ENCODE data around the gene PZP. TPM values are rescaled to one million over a fixed set of nuclear protein-coding genes. Genes with fewer than 3 reads are reported as not detected.
"Not testable (repeated sequence)": the region's sequence is repeated elsewhere in the genome, so short reads cannot be mapped to it uniquely, and the experiment has no call there.

The PZP gene
- total and polyA plus RNA-seq, 11 donors: 0.08 to 1.1 (median 0.52) TPM; not detected in 1

DNA sequence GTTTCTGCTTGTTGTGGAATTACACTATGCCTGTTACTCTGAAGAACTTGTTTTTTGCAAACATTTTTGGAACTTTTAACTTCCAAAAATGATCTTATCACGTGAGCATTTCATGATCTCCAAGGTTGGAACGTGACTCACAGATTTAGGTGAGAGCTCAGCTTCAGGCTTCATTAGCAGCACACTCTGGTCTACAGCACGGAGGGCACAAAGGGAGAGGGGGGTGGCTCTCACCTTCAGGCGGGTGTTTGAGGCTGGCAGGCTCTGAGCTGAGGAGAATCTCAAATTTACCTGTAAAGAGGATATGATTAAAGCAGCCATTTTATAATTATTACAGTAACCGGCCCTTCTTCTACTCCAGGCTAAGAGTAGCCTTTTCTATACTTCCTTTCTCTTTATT, 45.3 kb upstream of the PZP start:
- H3K36me3 ChIP-seq: no peaks in the 10 kb centered on the region
- TF ChIP-seq POLR2A (IDR thresholded peaks at IDR 0.05): no peak
- TF ChIP-seq, protein P1, sequence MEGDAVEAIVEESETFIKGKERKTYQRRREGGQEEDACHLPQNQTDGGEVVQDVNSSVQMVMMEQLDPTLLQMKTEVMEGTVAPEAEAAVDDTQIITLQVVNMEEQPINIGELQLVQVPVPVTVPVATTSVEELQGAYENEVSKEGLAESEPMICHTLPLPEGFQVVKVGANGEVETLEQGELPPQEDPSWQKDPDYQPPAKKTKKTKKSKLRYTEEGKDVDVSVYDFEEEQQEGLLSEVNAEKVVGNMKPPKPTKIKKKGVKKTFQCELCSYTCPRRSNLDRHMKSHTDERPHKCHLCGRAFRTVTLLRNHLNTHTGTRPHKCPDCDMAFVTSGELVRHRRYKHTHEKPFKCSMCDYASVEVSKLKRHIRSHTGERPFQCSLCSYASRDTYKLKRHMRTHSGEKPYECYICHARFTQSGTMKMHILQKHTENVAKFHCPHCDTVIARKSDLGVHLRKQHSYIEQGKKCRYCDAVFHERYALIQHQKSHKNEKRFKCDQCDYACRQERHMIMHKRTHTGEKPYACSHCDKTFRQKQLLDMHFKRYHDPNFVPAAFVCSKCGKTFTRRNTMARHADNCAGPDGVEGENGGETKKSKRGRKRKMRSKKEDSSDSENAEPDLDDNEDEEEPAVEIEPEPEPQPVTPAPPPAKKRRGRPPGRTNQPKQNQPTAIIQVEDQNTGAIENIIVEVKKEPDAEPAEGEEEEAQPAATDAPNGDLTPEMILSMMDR (IDR thresholded peaks at IDR 0.05): no peak
- no peaks in the 10 kb centered on the region for H3K4me1 ChIP-seq
- ATAC-seq (no peak), DNase-seq (no peak)
- intact Hi-C loops (cut with DNase I): no loop called here
- 23 to 40% (median 33%) methylated on average over 5 of the region's 5 CpGs for WGBS, 4 donors
- H3K27me3 ChIP-seq: no peaks in the 10 kb centered on the region
- no peak overlapping the region for H3K27ac ChIP-seq
- H3K9me3 ChIP-seq: peaks cover 0 to 4% (median 0%) of the 10 kb centered on the region in 12 donors
- no peak overlapping the region for H3K4me3 ChIP-seq

DNA sequence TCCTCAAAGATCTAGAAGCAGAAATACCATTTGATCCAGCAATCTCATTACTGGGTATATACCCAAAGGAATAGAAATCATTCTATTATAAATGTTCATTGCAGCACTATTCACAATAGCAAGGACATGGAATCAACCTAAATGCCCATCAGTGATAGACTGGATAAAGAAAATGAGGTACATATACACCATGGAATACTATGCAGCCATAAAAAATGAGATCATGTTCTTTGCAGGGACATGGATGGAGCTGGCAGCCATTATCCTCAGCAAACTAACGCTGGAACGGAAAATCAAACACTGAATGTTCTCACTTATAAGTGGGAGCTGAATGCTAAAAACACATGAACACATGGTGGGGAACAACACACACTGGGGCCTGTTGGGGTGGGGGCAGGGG, 44.6 kb upstream of the PZP start:
- H3K9me3 ChIP-seq; ATAC-seq; H3K36me3 ChIP-seq; intact Hi-C loops (cut with DNase I); H3K4me3 ChIP-seq; H3K27ac ChIP-seq; H3K4me1 ChIP-seq; H3K27me3 ChIP-seq; DNase-seq: not testable (repeated sequence)
- WGBS, 4 donors: 88 to 96% (median 92%) methylated on average over 2 of the region's 2 CpGs

DNA sequence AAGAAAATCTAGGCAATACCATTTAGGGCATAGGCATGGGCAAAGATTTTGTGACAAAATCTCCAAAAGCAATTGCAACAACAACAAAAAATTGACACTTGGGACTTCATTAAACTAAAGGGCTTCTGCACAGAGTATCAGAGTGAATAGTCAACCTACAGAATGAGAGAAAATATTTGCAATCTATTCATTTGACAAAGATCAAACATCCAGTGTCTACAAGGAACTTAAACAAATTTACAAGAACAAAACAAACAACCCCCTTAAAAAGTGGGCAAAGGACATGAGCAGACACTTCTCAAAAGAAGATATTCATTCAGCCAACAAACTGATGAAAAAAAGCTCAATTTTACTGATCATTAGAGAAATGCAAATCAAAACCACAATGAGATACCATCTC, 44.1 kb upstream of the PZP start:
- intact Hi-C loops (cut with DNase I): no loop called here
- Histone ChIP-seq H3K36me3 (no peaks in the 10 kb centered on the region), H3K4me3 (no peak overlapping the region), H3K27ac (no peak overlapping the region), H3K27me3 (no peaks in the 10 kb centered on the region), H3K9me3 (peaks cover 0 to 4% (median 0%) of the 10 kb centered on the region in 12 donors), H3K4me1 (no peaks in the 10 kb centered on the region)
- TF ChIP-seq, protein P1 (IDR thresholded peaks at IDR 0.05): no peak
- TF ChIP-seq POLR2A (IDR thresholded peaks at IDR 0.05): no peak
- DNase-seq: no peak
- no peak for ATAC-seq

DNA sequence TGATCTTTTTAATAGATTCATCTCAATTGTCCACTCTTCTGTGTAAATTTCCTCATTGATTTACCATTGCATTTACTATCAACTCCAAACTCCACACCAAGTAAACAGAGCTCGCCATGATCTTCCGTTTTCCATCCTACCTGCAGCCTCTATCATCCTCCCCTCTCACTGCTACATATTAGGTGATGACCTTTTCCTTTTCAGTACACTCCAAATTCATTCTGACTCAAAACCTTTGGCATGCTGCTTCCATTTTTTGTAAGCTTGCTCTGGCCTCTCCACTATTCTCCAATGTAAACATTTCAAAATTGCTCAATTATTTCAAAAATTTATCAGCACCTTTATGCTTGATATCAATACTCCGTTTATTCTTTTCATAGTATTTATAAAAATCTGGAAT, 40.2 kb upstream of the PZP start:
- Histone ChIP-seq H3K9me3 (peaks cover 0 to 4% (median 0%) of the 10 kb centered on the region in 12 donors), H3K27ac (no peak overlapping the region), H3K4me1 (peaks cover 0 to 6% (median 0%) of the 10 kb centered on the region in 12 donors), H3K27me3 (no peaks in the 10 kb centered on the region), H3K36me3 (no peaks in the 10 kb centered on the region), H3K4me3 (no peak overlapping the region)
- intact Hi-C loops (cut with DNase I): loop anchor here in 1 of 10 donors (10.0 kb wide), 1 partner anchor 134 kb away; the partner anchor contains the start of gene A2M
- no peak for DNase-seq
- 77 to 93% (median 79%) methylated on average over 3 of the region's 3 CpGs for WGBS, 4 donors
- no peak for ATAC-seq
- TF ChIP-seq POLR2A (IDR thresholded peaks at IDR 0.05): no peak
- TF ChIP-seq, protein P1 (IDR thresholded peaks at IDR 0.05): no peak

DNA sequence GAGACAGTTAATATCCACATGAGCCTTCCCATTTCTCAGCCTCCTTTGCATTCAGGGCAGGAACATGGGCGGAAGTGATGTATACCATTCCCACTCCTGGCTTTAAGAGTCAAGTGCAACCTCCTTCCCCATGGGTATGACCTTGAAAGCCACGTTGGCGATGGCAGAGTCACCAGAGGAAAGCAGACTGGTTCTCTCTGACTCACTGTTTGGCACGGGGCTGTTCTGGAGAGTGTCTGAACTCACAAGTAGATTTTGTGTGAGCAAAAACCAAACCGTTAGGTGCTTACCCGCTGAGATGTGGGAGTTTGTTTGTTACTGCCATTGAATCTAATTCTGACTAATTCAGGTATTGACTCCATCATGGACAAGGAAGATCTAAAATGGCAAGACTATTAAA, 36.7 kb upstream of the PZP start:
- Histone ChIP-seq H3K27me3 (no peaks in the 10 kb centered on the region), H3K4me3 (no peak overlapping the region), H3K9me3 (no peaks in the 10 kb centered on the region), H3K27ac (peak overlapping the region in 3 of 12 donors; percentile 10 to 67 (median 29)), H3K4me1 (peaks cover 0 to 11% (median 0%) of the 10 kb centered on the region in 12 donors), H3K36me3 (no peaks in the 10 kb centered on the region)
- DNase-seq: no peak
- TF ChIP-seq POLR2A (IDR thresholded peaks at IDR 0.05): no peak
- TF ChIP-seq, protein P1 (IDR thresholded peaks at IDR 0.05): no peak
- 53 to 72% (median 63%) methylated on average over 6 of the region's 6 CpGs for WGBS, 4 donors
- ATAC-seq: no peak
- intact Hi-C loops (cut with DNase I): loop anchor here in 4 of 10 donors (5.0 to 10.0 kb wide), 3 partner anchors 78 to 130 kb away; partner anchors contain the start of gene A2M (in 4 of the 4)
